ENCODE measurements around the gene GAK. TPM values are rescaled to one million over a fixed set of nuclear protein-coding genes. Genes with fewer than 3 reads are reported as not detected.

Gene GAK
- total RNA-seq, 3 donors from 2014 or later (not counting 1 experiment from before 2014, with no cell fraction given) = 349 to 358 (median 349) TPM

DNA sequence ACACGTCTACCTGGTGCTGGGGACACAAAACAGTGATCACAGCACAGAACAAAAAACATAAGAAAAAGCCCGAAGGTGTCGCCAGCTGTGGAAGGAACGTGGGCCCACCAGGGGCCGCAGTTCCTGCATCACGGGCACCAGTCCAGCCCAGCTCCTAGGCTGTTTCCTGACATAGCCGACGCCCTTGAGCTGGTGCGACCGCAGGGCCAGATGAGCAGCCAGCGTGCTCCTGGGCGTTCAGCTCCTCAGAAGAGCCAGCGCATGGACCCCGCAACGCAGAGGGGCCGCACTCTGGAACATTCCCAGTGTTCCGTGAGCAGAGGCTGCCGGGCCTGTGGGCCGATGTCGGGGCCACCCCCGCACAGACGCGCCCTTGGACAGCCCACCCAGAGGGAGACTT is 44.1 kb downstream of the GAK start:
- 97% methylated on average over 23 of the region's 23 CpGs for WGBS (ENCODE audit: insufficient coverage)
- H3K27ac Mint-ChIP-seq = peak overlapping the region in 1 of 2 donors; percentile 39
- intact Hi-C loops (cut with micrococcal nuclease) = no loop called here

GRCh38 chr4:887034-887763 is 44.9 kb downstream of the GAK start:
- intact Hi-C loops (cut with micrococcal nuclease) = no loop called here
- Mint-ChIP-seq H3K4me1 (peaks cover 0 to 8% of the 10 kb centered on the region in 2 donors), H3K9me3 (no peaks in the 10 kb centered on the region), H3K4me3 (no peak overlapping the region), H3K27me3 (ENCODE audit: low read depth in 2 of 2) (no peaks in the 10 kb centered on the region), H3K36me3 (no peaks in the 10 kb centered on the region), H3K27ac (peak overlapping the region in 1 of 2 donors; percentile 39)
- TF ChIP-seq, protein P1, sequence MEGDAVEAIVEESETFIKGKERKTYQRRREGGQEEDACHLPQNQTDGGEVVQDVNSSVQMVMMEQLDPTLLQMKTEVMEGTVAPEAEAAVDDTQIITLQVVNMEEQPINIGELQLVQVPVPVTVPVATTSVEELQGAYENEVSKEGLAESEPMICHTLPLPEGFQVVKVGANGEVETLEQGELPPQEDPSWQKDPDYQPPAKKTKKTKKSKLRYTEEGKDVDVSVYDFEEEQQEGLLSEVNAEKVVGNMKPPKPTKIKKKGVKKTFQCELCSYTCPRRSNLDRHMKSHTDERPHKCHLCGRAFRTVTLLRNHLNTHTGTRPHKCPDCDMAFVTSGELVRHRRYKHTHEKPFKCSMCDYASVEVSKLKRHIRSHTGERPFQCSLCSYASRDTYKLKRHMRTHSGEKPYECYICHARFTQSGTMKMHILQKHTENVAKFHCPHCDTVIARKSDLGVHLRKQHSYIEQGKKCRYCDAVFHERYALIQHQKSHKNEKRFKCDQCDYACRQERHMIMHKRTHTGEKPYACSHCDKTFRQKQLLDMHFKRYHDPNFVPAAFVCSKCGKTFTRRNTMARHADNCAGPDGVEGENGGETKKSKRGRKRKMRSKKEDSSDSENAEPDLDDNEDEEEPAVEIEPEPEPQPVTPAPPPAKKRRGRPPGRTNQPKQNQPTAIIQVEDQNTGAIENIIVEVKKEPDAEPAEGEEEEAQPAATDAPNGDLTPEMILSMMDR (IDR thresholded peaks at IDR 0.05) = no peak
- no peak overlapping the region for H3K4me3 ChIP-seq (ENCODE audit: low read length)
- no peaks in the 10 kb centered on the region for H3K4me1 ChIP-seq (ENCODE audit: control insufficient read depth, insufficient read depth, low read length)
- WGBS (ENCODE audit: insufficient coverage) = 96% methylated on average over 63 of the region's 63 CpGs
- no peaks in the 10 kb centered on the region for H3K9me3 ChIP-seq (ENCODE audit: control insufficient read depth, insufficient read depth, low read length)
- no peak overlapping the region for H3K27ac ChIP-seq (ENCODE audit: low read length)
- no peak for DNase-seq
- H3K36me3 ChIP-seq (ENCODE audit: control insufficient read depth, insufficient read depth, low read length) = peaks cover 61% of the 10 kb centered on the region
- ATAC-seq = peak in 1 of 3 donors; percentile 17
- H3K27me3 ChIP-seq (ENCODE audit: control insufficient read depth, insufficient read depth, low read length) = no peaks in the 10 kb centered on the region

More for the DNA sequence above, 44.1 kb downstream of the GAK start:
- Histone ChIP-seq H3K9me3 (ENCODE audit: control insufficient read depth, insufficient read depth, low read length) (no peaks in the 10 kb centered on the region), H3K36me3 (ENCODE audit: control insufficient read depth, insufficient read depth, low read length) (peaks cover 61% of the 10 kb centered on the region), H3K27me3 (ENCODE audit: control insufficient read depth, insufficient read depth, low read length) (no peaks in the 10 kb centered on the region), H3K27ac (ENCODE audit: low read length) (no peak overlapping the region), H3K4me1 (ENCODE audit: control insufficient read depth, insufficient read depth, low read length) (no peaks in the 10 kb centered on the region), H3K4me3 (ENCODE audit: low read length) (no peak overlapping the region)
- DNase-seq = no peak
- no peaks in the 10 kb centered on the region for H3K27me3 Mint-ChIP-seq (ENCODE audit: low read depth in 2 of 2)
- H3K9me3 Mint-ChIP-seq = no peaks in the 10 kb centered on the region
- H3K4me3 Mint-ChIP-seq = no peak overlapping the region
- no peaks in the 10 kb centered on the region for H3K36me3 Mint-ChIP-seq
- no peak for ATAC-seq
- peaks cover 0 to 8% of the 10 kb centered on the region in 2 donors for H3K4me1 Mint-ChIP-seq
- TF ChIP-seq, protein P1 (IDR thresholded peaks at IDR 0.05) = no peak

- H3K27ac ChIP-seq (ENCODE audit: low read length) = no peak overlapping the region
- peaks cover 65% of the 10 kb centered on the region for H3K36me3 ChIP-seq (ENCODE audit: control insufficient read depth, insufficient read depth, low read length)
- H3K36me3 Mint-ChIP-seq = no peaks in the 10 kb centered on the region
- no peaks in the 10 kb centered on the region for H3K27me3 Mint-ChIP-seq (ENCODE audit: low read depth in 2 of 2)
- TF ChIP-seq, protein P1 (IDR thresholded peaks at IDR 0.05) = no peak
- H3K4me1 ChIP-seq (ENCODE audit: control insufficient read depth, insufficient read depth, low read length) = no peaks in the 10 kb centered on the region
- no peak overlapping the region for H3K4me3 ChIP-seq (ENCODE audit: low read length)
- no peaks in the 10 kb centered on the region for H3K9me3 ChIP-seq (ENCODE audit: control insufficient read depth, insufficient read depth, low read length)
- no peaks in the 10 kb centered on the region for H3K9me3 Mint-ChIP-seq
- H3K27me3 ChIP-seq (ENCODE audit: control insufficient read depth, insufficient read depth, low read length) = no peaks in the 10 kb centered on the region
- no peak overlapping the region for H3K4me3 Mint-ChIP-seq
- DNase-seq (no peak), ATAC-seq (no peak)
- peaks cover 0 to 8% of the 10 kb centered on the region in 2 donors for H3K4me1 Mint-ChIP-seq
- peak overlapping the region in 1 of 2 donors; percentile 24 for H3K27ac Mint-ChIP-seq
- WGBS (ENCODE audit: insufficient coverage) = 93% methylated on average over 9 of the region's 9 CpGs
- intact Hi-C loops (cut with micrococcal nuclease) = no loop called here
These were observed 45.9 kb downstream of the GAK start for GRCh38 chr4:886244-886643.

Measured in natural killer cell (primary cell).